ENCODE measurements around the gene TMOD2.
A peak's percentile ranks its signal among the peaks of the same experiment; 100 is the strongest.

The TMOD2 gene

GRCh38 chr15:51750792-51751696 is at the start of gene TMOD2:
Gene TMOD2, plus strand, starts transcription at chr15:51751597. Its CDS starts 14,845 bp downstream, at chr15:51766442.
- in situ Hi-C loops (cut with HindIII; ENCODE audit: low sequenced_read_pairs): loop anchor here (25.0 kb wide), 1 partner anchor 89 kb away; no protein-coding TSS in a partner anchor
- peak within 1 kb of the TSS; percentile 55 for H3K4me3 ChIP-seq (ENCODE audit: low read depth, low read length)
- TF ChIP-seq CTCF (IDR thresholded peaks at IDR 0.05; ENCODE audit: low read depth, low read length, missing control alignments): no peak

GRCh38 chr15:51702710-51703109 is 48.7 kb upstream of the TMOD2 start:
- DNase-seq (ENCODE audit: low read depth): no peak
- H3K4me3 ChIP-seq (ENCODE audit: low read depth, low read length): no peak overlapping the region
- no peak for TF ChIP-seq CTCF (IDR thresholded peaks at IDR 0.05; ENCODE audit: low read depth, low read length, missing control alignments)
- in situ Hi-C loops (cut with HindIII; ENCODE audit: low sequenced_read_pairs): no loop called here

More at GRCh38 chr15:51750792-51751696, at the start of gene TMOD2:
- DNase-seq (ENCODE audit: low read depth): no peak

- DNase-seq (ENCODE audit: low read depth): no peak
- TF ChIP-seq CTCF (IDR thresholded peaks at IDR 0.05; ENCODE audit: low read depth, low read length, missing control alignments): no peak
- H3K4me3 ChIP-seq (ENCODE audit: low read depth, low read length): no peak overlapping the region
- in situ Hi-C loops (cut with HindIII; ENCODE audit: low sequenced_read_pairs): no loop called here
Observed at GRCh38 chr15:51706291-51706690, 45.1 kb upstream of the TMOD2 start.

GRCh38 chr15:51706926-51707608 is 44.3 kb upstream of the TMOD2 start:
- H3K4me3 ChIP-seq (ENCODE audit: low read depth, low read length): no peak overlapping the region
- no peak for DNase-seq (ENCODE audit: low read depth)
- in situ Hi-C loops (cut with HindIII; ENCODE audit: low sequenced_read_pairs): no loop called here
- TF ChIP-seq CTCF (IDR thresholded peaks at IDR 0.05; ENCODE audit: low read depth, low read length, missing control alignments): no peak

- no peak overlapping the region for H3K4me3 ChIP-seq (ENCODE audit: low read depth, low read length)
- no peak for DNase-seq (ENCODE audit: low read depth)
- TF ChIP-seq CTCF (IDR thresholded peaks at IDR 0.05; ENCODE audit: low read depth, low read length, missing control alignments): no peak
- in situ Hi-C loops (cut with HindIII; ENCODE audit: low sequenced_read_pairs): no loop called here
Observed at GRCh38 chr15:51708013-51708412, 43.4 kb upstream of the TMOD2 start.

GRCh38 chr15:51709031-51709430 is 42.4 kb upstream of the TMOD2 start:
- H3K4me3 ChIP-seq (ENCODE audit: low read depth, low read length): no peak overlapping the region
- in situ Hi-C loops (cut with HindIII; ENCODE audit: low sequenced_read_pairs): no loop called here
- TF ChIP-seq CTCF (IDR thresholded peaks at IDR 0.05; ENCODE audit: low read depth, low read length, missing control alignments): no peak
- no peak for DNase-seq (ENCODE audit: low read depth)

Data from astrocyte of the cerebellum (primary cell).